Measurements from ENCODE around the gene ERP44.
"Not testable (repeated sequence)": the region's sequence is repeated elsewhere in the genome, so short reads cannot be mapped to it uniquely, and the experiment has no call there.

Gene ERP44

DNA sequence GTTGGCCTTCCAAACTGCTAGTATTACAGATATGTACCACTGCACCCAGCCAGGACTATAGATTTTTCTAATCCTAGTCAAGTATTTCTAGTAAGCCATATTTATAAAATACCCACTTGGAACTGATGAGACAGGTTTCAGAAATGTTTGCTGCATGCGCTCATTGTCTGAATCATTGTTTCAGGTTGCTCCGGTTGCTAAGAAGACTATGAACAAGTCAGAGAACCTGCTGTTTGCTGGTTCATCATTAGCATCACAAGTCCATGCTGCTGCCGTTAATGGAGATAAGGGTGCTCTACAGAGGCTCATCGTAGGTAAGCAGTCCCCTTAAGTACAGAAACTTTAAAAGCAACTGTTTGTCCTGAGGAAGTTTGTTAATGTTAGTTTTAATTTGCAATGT is 5.5 kb upstream of the ERP44 start:
- Histone ChIP-seq H3K27me3 (ENCODE audit: control insufficient read depth in 5 of 5, insufficient read depth in 4 of 5, low read length in 5 of 5) (no peaks in the 10 kb centered on the region), H3K9me3 (ENCODE audit: control insufficient read depth in 5 of 5, low read length in 5 of 5) (no peaks in the 10 kb centered on the region), H3K27ac (ENCODE audit: low read depth, low read length) (no peak overlapping the region), H3K4me3 (ENCODE audit: low read depth in 1 of 5, low read length in 5 of 5) (no peak overlapping the region), H3K9ac (ENCODE audit: low read length in 5 of 5) (no peak overlapping the region), H3K4me1 (ENCODE audit: control insufficient read depth in 5 of 5, insufficient read depth in 5 of 5, low read length in 5 of 5) (peaks cover 0 to 11% (median 10%) of the 10 kb centered on the region in 5 donors), H3K36me3 (ENCODE audit: control insufficient read depth in 5 of 5, insufficient read depth in 5 of 5, low read length in 5 of 5) (peaks cover 27 to 46% (median 40%) of the 10 kb centered on the region in 5 donors)

DNA sequence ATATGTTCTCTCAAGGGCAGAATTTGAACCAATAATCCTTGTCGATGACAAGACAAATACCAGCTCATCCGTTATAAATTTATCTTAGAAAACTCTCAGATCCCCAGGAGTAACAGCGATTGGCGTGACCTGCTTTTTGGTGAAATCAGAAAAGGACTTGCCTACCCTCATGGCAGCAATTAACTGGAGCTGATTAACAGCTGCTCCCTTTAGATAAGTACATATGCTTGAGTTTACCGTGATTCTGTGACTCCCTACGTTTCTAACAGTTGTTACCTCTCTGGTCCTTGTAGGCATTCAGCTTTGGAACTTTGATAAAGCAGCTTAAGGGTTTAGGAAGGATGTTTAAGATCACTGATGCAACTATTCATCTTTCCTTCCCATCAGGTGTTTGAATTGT is 2.8 kb upstream of the ERP44 start:
- no peak overlapping the region for H3K4me3 ChIP-seq (ENCODE audit: low read depth in 1 of 5, low read length in 5 of 5)
- peaks cover 7 to 31% (median 24%) of the 10 kb centered on the region in 5 donors for H3K4me1 ChIP-seq (ENCODE audit: control insufficient read depth in 5 of 5, insufficient read depth in 5 of 5, low read length in 5 of 5)
- no peaks in the 10 kb centered on the region for H3K27me3 ChIP-seq (ENCODE audit: control insufficient read depth in 5 of 5, insufficient read depth in 4 of 5, low read length in 5 of 5)
- H3K27ac ChIP-seq (ENCODE audit: low read depth, low read length) = no peak overlapping the region
- H3K9me3 ChIP-seq (ENCODE audit: control insufficient read depth in 5 of 5, low read length in 5 of 5) = no peaks in the 10 kb centered on the region
- peaks cover 22 to 35% (median 27%) of the 10 kb centered on the region in 5 donors for H3K36me3 ChIP-seq (ENCODE audit: control insufficient read depth in 5 of 5, insufficient read depth in 5 of 5, low read length in 5 of 5)
- no peak overlapping the region for H3K9ac ChIP-seq (ENCODE audit: low read length in 5 of 5)

DNA sequence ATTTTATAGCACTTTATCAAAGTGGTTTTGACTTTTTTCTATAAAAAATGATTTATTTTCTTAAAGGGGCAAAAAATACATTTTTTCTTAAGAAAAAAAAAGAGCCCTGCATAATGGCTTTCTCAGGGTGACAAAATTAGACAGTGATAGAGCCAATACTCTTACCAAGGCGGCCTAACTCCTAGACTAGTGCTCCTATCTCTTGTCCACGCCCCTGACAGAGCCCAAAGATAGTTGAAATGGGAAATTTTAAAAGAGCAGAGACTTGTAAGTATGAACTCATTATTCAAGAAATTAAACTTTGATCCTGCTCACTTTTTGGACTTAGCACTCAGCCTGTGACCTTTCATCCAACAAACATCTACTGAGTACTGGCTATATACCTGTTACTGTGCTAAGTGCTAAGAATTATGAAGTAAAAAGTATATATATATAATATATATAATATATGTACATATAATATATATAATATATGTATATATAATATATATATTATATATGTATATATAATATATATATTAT is 1.4 kb upstream of the ERP44 start:
- Histone ChIP-seq H3K4me3 (ENCODE audit: low read depth in 1 of 5, low read length in 5 of 5) (peak overlapping the region in 2 of 5 donors; percentile 99 to 100), H3K4me1 (ENCODE audit: control insufficient read depth in 5 of 5, insufficient read depth in 5 of 5, low read length in 5 of 5) (peaks cover 7 to 32% (median 24%) of the 10 kb centered on the region in 5 donors), H3K27ac (ENCODE audit: low read depth, low read length) (peak overlapping the region; percentile 91)

DNA sequence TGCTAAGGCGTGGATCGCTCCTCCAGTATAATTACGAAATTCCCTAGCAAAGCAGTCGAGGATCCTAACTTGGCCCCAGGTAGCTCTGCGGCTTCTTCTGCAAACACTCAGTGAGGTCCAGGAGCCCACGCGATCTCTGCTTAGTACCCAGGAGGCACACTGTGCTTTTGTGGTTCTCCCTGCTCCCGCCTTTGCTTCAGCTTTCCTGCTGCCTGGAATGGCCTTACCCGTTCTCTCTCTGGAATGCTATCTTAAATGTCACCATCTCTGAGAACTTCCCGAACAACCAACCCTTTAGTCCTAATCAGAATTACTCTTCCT is 882 bp upstream of the ERP44 start:
- peak overlapping the region; percentile 91 to 100 (median 97) for H3K9ac ChIP-seq (ENCODE audit: low read length in 5 of 5)
- H3K4me1 ChIP-seq (ENCODE audit: control insufficient read depth in 5 of 5, insufficient read depth in 5 of 5, low read length in 5 of 5) = peaks cover 7 to 32% (median 24%) of the 10 kb centered on the region in 5 donors
- H3K4me3 ChIP-seq (ENCODE audit: low read depth in 1 of 5, low read length in 5 of 5) = peak overlapping the region; percentile 86 to 100 (median 99)
- H3K36me3 ChIP-seq (ENCODE audit: control insufficient read depth in 5 of 5, insufficient read depth in 5 of 5, low read length in 5 of 5) = peaks cover 10 to 20% (median 11%) of the 10 kb centered on the region in 5 donors
- no peaks in the 10 kb centered on the region for H3K27me3 ChIP-seq (ENCODE audit: control insufficient read depth in 5 of 5, insufficient read depth in 4 of 5, low read length in 5 of 5)
- H3K27ac ChIP-seq (ENCODE audit: low read depth, low read length) = peak overlapping the region; percentile 91
- H3K9me3 ChIP-seq (ENCODE audit: control insufficient read depth in 5 of 5, low read length in 5 of 5) = no peaks in the 10 kb centered on the region

More for the DNA sequence above, 1.4 kb upstream of the ERP44 start:
- Histone ChIP-seq H3K9ac (ENCODE audit: low read length in 5 of 5) (peak overlapping the region in 4 of 5 donors; percentile 35 to 100 (median 94)), H3K36me3 (ENCODE audit: control insufficient read depth in 5 of 5, insufficient read depth in 5 of 5, low read length in 5 of 5) (peaks cover 11 to 22% (median 13%) of the 10 kb centered on the region in 5 donors), H3K27me3 (ENCODE audit: control insufficient read depth in 5 of 5, insufficient read depth in 4 of 5, low read length in 5 of 5) (no peaks in the 10 kb centered on the region), H3K9me3 (ENCODE audit: control insufficient read depth in 5 of 5, low read length in 5 of 5) (no peaks in the 10 kb centered on the region)

DNA sequence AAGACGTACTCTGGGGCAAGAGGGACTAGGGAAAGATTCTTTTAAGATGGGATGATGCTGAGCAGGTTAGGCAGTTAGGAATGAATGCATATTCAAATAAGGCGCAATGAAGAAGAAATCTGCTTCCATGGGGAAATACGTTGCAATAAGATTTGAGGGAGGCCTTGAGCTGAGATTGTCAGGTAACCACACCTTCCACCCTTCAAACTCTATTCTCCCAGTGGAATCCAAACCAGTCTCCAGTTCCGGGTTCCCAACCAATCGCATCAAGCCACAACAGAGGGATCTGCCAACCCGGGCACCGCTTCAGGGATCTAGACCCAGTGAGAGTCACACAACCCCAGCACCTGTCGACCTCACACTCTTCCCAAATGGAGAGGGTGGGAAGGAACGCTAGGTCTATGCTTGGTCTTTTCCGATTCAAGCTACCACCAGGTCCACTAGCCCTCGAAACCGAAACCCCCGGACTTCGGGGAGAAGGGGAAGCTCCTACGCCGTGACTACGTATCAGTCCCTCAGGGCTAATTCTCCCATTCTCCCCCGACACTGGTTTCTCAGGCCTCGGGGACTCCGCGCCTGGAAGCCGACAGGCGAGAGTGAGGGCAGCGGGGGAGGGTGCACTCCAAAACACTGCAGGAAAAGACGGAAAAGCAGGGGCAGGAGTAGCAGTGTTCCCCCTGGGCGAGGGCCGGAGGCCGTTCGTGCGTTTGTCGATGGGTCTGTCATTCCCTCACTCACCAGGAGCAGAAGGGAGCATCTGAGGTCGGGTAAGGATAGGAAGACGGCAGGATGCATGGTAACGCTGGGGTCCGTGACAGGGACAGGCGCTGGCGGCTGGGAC is 534 bp downstream of the ERP44 start:
- H3K36me3 ChIP-seq (ENCODE audit: control insufficient read depth in 5 of 5, insufficient read depth in 5 of 5, low read length in 5 of 5) = peaks cover 2 to 11% (median 5%) of the 10 kb centered on the region in 5 donors

GRCh38 chr9:100096378-100096916 is 2.4 kb downstream of the ERP44 start:
- Histone ChIP-seq H3K4me1 (ENCODE audit: control insufficient read depth in 5 of 5, insufficient read depth in 5 of 5, low read length in 5 of 5) (peaks cover 7 to 32% (median 24%) of the 10 kb centered on the region in 5 donors), H3K36me3 (ENCODE audit: control insufficient read depth in 5 of 5, insufficient read depth in 5 of 5, low read length in 5 of 5) (peaks cover 0 to 3% (median 0%) of the 10 kb centered on the region in 5 donors)

More for the DNA sequence above, 534 bp downstream of the ERP44 start:
- Histone ChIP-seq H3K9ac (ENCODE audit: low read length in 5 of 5) (peak overlapping the region; percentile 91 to 100 (median 97)), H3K9me3 (ENCODE audit: control insufficient read depth in 5 of 5, low read length in 5 of 5) (no peaks in the 10 kb centered on the region), H3K4me1 (ENCODE audit: control insufficient read depth in 5 of 5, insufficient read depth in 5 of 5, low read length in 5 of 5) (peaks cover 7 to 32% (median 24%) of the 10 kb centered on the region in 5 donors), H3K4me3 (ENCODE audit: low read depth in 1 of 5, low read length in 5 of 5) (peak overlapping the region; percentile 97 to 100 (median 99)), H3K27ac (ENCODE audit: low read depth, low read length) (peak overlapping the region; percentile 91), H3K27me3 (ENCODE audit: control insufficient read depth in 5 of 5, insufficient read depth in 4 of 5, low read length in 5 of 5) (no peaks in the 10 kb centered on the region)

DNA sequence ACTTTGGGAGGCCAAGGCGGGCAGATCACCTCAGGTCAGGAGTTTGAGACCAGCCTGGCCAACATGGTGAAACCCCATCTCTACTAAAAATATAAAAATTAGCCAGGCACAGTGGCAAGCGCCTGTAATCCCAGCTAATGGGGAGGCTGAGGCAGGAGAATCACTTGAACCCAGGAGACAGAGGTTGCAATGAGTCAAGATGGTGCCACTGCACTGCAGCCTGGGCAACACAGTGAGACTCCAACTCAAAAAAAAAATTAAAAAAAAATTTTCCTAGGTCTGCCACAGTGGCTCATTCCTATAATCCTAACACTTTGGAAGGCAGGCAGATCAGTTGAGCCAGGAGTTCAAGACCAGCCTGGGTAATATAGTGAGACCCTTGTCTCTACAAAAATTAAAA is 4.4 kb downstream of the ERP44 start:
- H3K36me3 ChIP-seq (ENCODE audit: control insufficient read depth in 5 of 5, insufficient read depth in 5 of 5, low read length in 5 of 5); H3K27ac ChIP-seq (ENCODE audit: low read depth, low read length); H3K9me3 ChIP-seq (ENCODE audit: control insufficient read depth in 5 of 5, low read length in 5 of 5); H3K4me3 ChIP-seq (ENCODE audit: low read depth in 1 of 5, low read length in 5 of 5); H3K9ac ChIP-seq (ENCODE audit: low read length in 5 of 5); H3K27me3 ChIP-seq (ENCODE audit: control insufficient read depth in 5 of 5, insufficient read depth in 4 of 5, low read length in 5 of 5): not testable (repeated sequence)
- H3K4me1 ChIP-seq (ENCODE audit: control insufficient read depth in 5 of 5, insufficient read depth in 5 of 5, low read length in 5 of 5) = peaks cover 7 to 22% (median 18%) of the 10 kb centered on the region in 5 donors

More at GRCh38 chr9:100096378-100096916, 2.4 kb downstream of the ERP44 start:
- H3K27me3 ChIP-seq (ENCODE audit: control insufficient read depth in 5 of 5, insufficient read depth in 4 of 5, low read length in 5 of 5) = no peaks in the 10 kb centered on the region
- H3K27ac ChIP-seq (ENCODE audit: low read depth, low read length) = no peak overlapping the region
- H3K9me3 ChIP-seq (ENCODE audit: control insufficient read depth in 5 of 5, low read length in 5 of 5) = no peaks in the 10 kb centered on the region
- H3K9ac ChIP-seq (ENCODE audit: low read length in 5 of 5) = no peak overlapping the region
- H3K4me3 ChIP-seq (ENCODE audit: low read depth in 1 of 5, low read length in 5 of 5) = no peak overlapping the region

GRCh38 chr9:100092066-100092465 is 6.7 kb downstream of the ERP44 start:
- Histone ChIP-seq H3K27ac (ENCODE audit: low read depth, low read length) (no peak overlapping the region), H3K36me3 (ENCODE audit: control insufficient read depth in 5 of 5, insufficient read depth in 5 of 5, low read length in 5 of 5) (no peaks in the 10 kb centered on the region), H3K27me3 (ENCODE audit: control insufficient read depth in 5 of 5, insufficient read depth in 4 of 5, low read length in 5 of 5) (no peaks in the 10 kb centered on the region), H3K4me3 (ENCODE audit: low read depth in 1 of 5, low read length in 5 of 5) (no peak overlapping the region), H3K9ac (ENCODE audit: low read length in 5 of 5) (no peak overlapping the region), H3K4me1 (ENCODE audit: control insufficient read depth in 5 of 5, insufficient read depth in 5 of 5, low read length in 5 of 5) (peaks cover 0 to 6% (median 4%) of the 10 kb centered on the region in 5 donors), H3K9me3 (ENCODE audit: control insufficient read depth in 5 of 5, low read length in 5 of 5) (no peaks in the 10 kb centered on the region)

DNA sequence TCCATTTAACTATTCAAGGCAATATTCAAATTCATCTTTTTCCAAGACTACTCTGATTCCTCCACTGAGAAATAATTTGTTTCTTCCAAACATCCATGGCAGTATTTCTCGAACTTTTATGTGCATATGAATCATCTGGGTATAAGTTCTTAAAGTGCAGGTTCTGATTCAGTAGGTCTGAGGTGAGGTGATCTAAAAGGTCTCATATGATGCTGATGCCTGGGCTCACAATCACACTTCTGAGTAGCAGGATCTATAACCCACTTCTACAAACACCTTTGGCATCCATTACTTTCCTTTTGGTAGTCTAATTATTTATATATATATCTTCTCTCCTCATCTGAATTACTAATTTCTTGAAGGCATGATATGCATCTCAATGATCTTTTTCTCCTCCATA is 7.2 kb downstream of the ERP44 start:
- Histone ChIP-seq H3K36me3 (ENCODE audit: control insufficient read depth in 5 of 5, insufficient read depth in 5 of 5, low read length in 5 of 5) (no peaks in the 10 kb centered on the region), H3K9ac (ENCODE audit: low read length in 5 of 5) (no peak overlapping the region), H3K9me3 (ENCODE audit: control insufficient read depth in 5 of 5, low read length in 5 of 5) (no peaks in the 10 kb centered on the region), H3K4me1 (ENCODE audit: control insufficient read depth in 5 of 5, insufficient read depth in 5 of 5, low read length in 5 of 5) (peaks cover 0 to 3% (median 2%) of the 10 kb centered on the region in 5 donors), H3K27ac (ENCODE audit: low read depth, low read length) (no peak overlapping the region), H3K4me3 (ENCODE audit: low read depth in 1 of 5, low read length in 5 of 5) (no peak overlapping the region), H3K27me3 (ENCODE audit: control insufficient read depth in 5 of 5, insufficient read depth in 4 of 5, low read length in 5 of 5) (no peaks in the 10 kb centered on the region)

DNA sequence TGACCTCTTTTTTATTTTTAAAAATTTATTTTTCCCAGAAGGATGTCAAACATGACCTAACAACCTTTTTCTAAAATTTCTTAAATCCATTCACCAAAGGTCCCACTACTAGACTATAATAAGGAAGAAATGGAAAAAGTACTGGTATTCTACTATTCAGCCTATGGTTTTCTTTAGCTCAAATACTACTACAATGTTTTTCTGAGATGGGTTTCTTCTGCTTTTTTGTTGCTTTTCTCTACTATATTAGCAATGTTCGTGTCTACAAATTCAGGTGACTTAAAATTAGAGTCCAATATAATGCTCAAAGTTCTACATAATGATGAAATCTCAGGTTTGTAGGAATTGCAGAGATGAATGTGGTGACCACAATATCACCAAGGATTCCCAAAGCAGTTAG is 7.9 kb downstream of the ERP44 start:
- Histone ChIP-seq H3K9me3 (ENCODE audit: control insufficient read depth in 5 of 5, low read length in 5 of 5) (no peaks in the 10 kb centered on the region), H3K4me1 (ENCODE audit: control insufficient read depth in 5 of 5, insufficient read depth in 5 of 5, low read length in 5 of 5) (peaks cover 0 to 5% (median 0%) of the 10 kb centered on the region in 5 donors), H3K27me3 (ENCODE audit: control insufficient read depth in 5 of 5, insufficient read depth in 4 of 5, low read length in 5 of 5) (no peaks in the 10 kb centered on the region), H3K4me3 (ENCODE audit: low read depth in 1 of 5, low read length in 5 of 5) (no peak overlapping the region), H3K27ac (ENCODE audit: low read depth, low read length) (no peak overlapping the region), H3K36me3 (ENCODE audit: control insufficient read depth in 5 of 5, insufficient read depth in 5 of 5, low read length in 5 of 5) (no peaks in the 10 kb centered on the region), H3K9ac (ENCODE audit: low read length in 5 of 5) (no peak overlapping the region)

All from subcutaneous abdominal adipose tissue (tissue), 5 donors.